ENCODE results near the gene NCEH1. TPM values are rescaled to one million over a fixed set of nuclear protein-coding genes. Genes with fewer than 3 reads are reported as not detected.

NCEH1 gene
- total and polyA plus RNA-seq, 9 of the 15 experiments (the other 6 are each of a cell fraction or from before 2014, with no cell fraction given), result 1.3 to 5.0 (median 2.8) TPM

DNA sequence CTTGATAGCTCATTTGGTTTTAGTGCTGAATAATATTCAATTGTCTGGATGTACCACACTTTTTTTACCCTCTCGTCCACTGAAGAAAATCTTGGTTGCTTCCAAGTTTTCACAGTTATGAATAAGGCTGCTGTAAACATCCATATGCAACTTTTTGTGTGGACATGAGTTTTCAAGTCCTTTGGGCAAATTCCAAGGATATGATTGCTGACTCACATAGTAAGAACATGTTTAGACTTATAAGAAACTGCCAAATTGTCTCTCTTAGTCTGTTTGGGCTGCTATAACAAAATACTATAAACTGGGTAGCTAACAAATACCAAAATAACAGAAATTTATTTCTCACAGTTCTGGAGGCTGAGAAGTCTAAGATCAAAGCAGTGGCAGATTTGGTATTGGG is 128.2 kb downstream of the NCEH1 start (continued):
- TF ChIP-seq, protein P1, sequence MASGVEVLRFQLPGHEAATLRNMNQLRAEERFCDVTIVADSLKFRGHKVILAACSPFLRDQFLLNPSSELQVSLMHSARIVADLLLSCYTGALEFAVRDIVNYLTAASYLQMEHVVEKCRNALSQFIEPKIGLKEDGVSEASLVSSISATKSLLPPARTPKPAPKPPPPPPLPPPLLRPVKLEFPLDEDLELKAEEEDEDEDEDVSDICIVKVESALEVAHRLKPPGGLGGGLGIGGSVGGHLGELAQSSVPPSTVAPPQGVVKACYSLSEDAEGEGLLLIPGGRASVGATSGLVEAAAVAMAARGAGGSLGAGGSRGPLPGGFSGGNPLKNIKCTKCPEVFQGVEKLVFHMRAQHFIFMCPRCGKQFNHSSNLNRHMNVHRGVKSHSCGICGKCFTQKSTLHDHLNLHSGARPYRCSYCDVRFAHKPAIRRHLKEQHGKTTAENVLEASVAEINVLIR (CRISPR knock-in tag; IDR thresholded peaks at IDR 0.05), result no peak
- no peak for TF ChIP-seq FOSL1 (tag; conservative IDR thresholded peaks at IDR 0.05)
- no peak for TF ChIP-seq ZNF174 (CRISPR knock-in tag; IDR thresholded peaks at IDR 0.05)
- no peak for TF ChIP-seq SRSF7 (optimal IDR thresholded peaks at IDR 0.05; ENCODE audit: low read depth, low read length)
- TF ChIP-seq, protein P2, sequence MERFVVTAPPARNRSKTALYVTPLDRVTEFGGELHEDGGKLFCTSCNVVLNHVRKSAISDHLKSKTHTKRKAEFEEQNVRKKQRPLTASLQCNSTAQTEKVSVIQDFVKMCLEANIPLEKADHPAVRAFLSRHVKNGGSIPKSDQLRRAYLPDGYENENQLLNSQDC (CRISPR knock-in tag; IDR thresholded peaks at IDR 0.05), result no peak
- TF ChIP-seq XRCC3 (IDR thresholded peaks at IDR 0.05), result no peak
- TF ChIP-seq SMAD3 (CRISPR knock-in tag; conservative IDR thresholded peaks at IDR 0.05), result no peak

DNA sequence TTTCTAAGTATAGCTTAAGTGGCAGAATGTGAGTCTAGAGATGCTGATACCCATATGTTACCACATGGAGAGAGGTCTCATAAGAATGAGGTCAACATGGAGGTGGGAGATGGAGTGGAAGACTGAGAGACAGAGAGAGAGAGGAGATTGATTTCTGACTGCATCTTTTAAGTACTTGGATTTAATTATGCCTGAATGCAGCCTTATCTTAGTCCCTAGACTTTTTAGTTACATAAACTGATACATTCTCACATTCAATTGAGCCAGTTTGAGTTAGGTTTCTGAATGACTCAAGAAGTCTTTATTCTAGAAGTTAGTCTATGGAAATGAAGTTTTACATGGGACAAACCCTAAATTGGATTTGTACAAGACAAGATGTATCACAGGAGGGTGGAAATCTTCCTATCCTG is 129.1 kb downstream of the NCEH1 start:
- POLR2A ChIA-PET, result interaction anchor here (1.0 kb wide), 1 partner anchor 13 kb away, joined by 3 read pairs; no protein-coding TSS in a partner anchor
- Histone ChIP-seq H2AFZ (ENCODE audit: low read depth, low read length) (no peak overlapping the region), H3K4me3 (no peak overlapping the region), H3K27me3 (ENCODE audit: control insufficient read depth in 2 of 2, insufficient read depth in 2 of 2, low read length in 2 of 2) (no peaks in the 10 kb centered on the region), H3K4me2 (ENCODE audit: insufficient read depth, low read length) (no peak overlapping the region), H3K27ac (ENCODE audit: extremely low read depth, low read depth, low read length) (no peak overlapping the region), H3K9me1 (ENCODE audit: control insufficient read depth, insufficient read depth, low read length) (no peaks in the 10 kb centered on the region), H3K4me1 (replicated peaks in 1 of 2; ENCODE audit: control insufficient read depth in 2 of 2, insufficient read depth in 2 of 2, low read length in 2 of 2) (no peaks in the 10 kb centered on the region; a peak in 1 of 5 replicates), H3K9me3 (replicated peaks; ENCODE audit: control insufficient read depth, insufficient read depth, low read depth, low read length) (no peaks in the 10 kb centered on the region), H4K20me1 (replicated peaks; ENCODE audit: control insufficient read depth, insufficient read depth, low read length) (no peaks in the 10 kb centered on the region), H3K9ac (ENCODE audit: insufficient read depth in 1 of 2, low read depth in 2 of 2, low read length in 2 of 2) (no peak overlapping the region), H3K36me3 (ENCODE audit: control insufficient read depth, insufficient read depth, low read length) (no peaks in the 10 kb centered on the region), H3K79me2 (ENCODE audit: control insufficient read depth, insufficient read depth, low read length) (no peaks in the 10 kb centered on the region)
- DNase-seq (ENCODE audit: extremely low read depth in 1 of 4, low spot score in 3 of 4) (no peak), ATAC-seq (no peak), FAIRE-seq (no peak)
- CTCF ChIA-PET (ENCODE audit: low intra/inter-chr PET ratio), result no interaction called here
- in situ Hi-C loops (cut with MboI) (no loop called here), intact Hi-C loops (cut with micrococcal nuclease) (no loop called here)
- no TSS peak for BruUV-seq (replicated peaks)
- TF ChIP-seq ZNF780A (CRISPR knock-in tag; IDR thresholded peaks at IDR 0.05) (no peak), ZNF3 (CRISPR knock-in tag; IDR thresholded peaks at IDR 0.05) (no peak), RFX7 (CRISPR knock-in tag; IDR thresholded peaks at IDR 0.05) (no peak), LEF1 (IDR thresholded peaks at IDR 0.05) (no peak), NUFIP1 (IDR thresholded peaks at IDR 0.05; ENCODE audit: partially characterized antibody) (no peak), RHOXF2B (CRISPR knock-in tag; conservative IDR thresholded peaks at IDR 0.05) (no peak), PHB (CRISPR knock-in tag; IDR thresholded peaks at IDR 0.05) (no peak), ADNP (tag; IDR thresholded peaks at IDR 0.05) (no peak)
- TF ChIP-seq, protein P3, sequence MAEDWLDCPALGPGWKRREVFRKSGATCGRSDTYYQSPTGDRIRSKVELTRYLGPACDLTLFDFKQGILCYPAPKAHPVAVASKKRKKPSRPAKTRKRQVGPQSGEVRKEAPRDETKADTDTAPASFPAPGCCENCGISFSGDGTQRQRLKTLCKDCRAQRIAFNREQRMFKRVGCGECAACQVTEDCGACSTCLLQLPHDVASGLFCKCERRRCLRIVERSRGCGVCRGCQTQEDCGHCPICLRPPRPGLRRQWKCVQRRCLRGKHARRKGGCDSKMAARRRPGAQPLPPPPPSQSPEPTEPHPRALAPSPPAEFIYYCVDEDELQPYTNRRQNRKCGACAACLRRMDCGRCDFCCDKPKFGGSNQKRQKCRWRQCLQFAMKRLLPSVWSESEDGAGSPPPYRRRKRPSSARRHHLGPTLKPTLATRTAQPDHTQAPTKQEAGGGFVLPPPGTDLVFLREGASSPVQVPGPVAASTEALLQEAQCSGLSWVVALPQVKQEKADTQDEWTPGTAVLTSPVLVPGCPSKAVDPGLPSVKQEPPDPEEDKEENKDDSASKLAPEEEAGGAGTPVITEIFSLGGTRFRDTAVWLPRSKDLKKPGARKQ (CRISPR knock-in tag; IDR thresholded peaks at IDR 0.05), result no peak
- TF ChIP-seq, protein P4, sequence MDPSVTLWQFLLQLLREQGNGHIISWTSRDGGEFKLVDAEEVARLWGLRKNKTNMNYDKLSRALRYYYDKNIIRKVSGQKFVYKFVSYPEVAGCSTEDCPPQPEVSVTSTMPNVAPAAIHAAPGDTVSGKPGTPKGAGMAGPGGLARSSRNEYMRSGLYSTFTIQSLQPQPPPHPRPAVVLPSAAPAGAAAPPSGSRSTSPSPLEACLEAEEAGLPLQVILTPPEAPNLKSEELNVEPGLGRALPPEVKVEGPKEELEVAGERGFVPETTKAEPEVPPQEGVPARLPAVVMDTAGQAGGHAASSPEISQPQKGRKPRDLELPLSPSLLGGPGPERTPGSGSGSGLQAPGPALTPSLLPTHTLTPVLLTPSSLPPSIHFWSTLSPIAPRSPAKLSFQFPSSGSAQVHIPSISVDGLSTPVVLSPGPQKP (CRISPR knock-in tag; IDR thresholded peaks at IDR 0.05), result no peak
- TF ChIP-seq, protein P5, sequence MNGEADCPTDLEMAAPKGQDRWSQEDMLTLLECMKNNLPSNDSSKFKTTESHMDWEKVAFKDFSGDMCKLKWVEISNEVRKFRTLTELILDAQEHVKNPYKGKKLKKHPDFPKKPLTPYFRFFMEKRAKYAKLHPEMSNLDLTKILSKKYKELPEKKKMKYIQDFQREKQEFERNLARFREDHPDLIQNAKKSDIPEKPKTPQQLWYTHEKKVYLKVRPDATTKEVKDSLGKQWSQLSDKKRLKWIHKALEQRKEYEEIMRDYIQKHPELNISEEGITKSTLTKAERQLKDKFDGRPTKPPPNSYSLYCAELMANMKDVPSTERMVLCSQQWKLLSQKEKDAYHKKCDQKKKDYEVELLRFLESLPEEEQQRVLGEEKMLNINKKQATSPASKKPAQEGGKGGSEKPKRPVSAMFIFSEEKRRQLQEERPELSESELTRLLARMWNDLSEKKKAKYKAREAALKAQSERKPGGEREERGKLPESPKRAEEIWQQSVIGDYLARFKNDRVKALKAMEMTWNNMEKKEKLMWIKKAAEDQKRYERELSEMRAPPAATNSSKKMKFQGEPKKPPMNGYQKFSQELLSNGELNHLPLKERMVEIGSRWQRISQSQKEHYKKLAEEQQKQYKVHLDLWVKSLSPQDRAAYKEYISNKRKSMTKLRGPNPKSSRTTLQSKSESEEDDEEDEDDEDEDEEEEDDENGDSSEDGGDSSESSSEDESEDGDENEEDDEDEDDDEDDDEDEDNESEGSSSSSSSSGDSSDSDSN (IDR thresholded peaks at IDR 0.05; ENCODE audit: borderline replicate concordance in 1 of 2, low read depth in 2 of 2, low read length in 2 of 2), result no peak
